HCT116 (cell line): ENCODE measurements around the gene IGFL4. TPM values are rescaled to one million over a fixed set of nuclear protein-coding genes. Genes with fewer than 3 reads are reported as not detected.
A peak's percentile ranks its signal among the peaks of the same experiment; 100 is the strongest.

Experiments used
- ATAC-seq: fragments of 200-7000 bp; cut with Tn5 transposase; 2 replicates; pipeline ENCODE4 v1.9.1; 2020; ENCODE audit warnings: mild to moderate bottlenecking, moderate library complexity
- BruUV-seq: library from RNA; stranded (reverse); fragments of 400-500 nt; replicated peaks from 2 replicates; lab custom pipeline; 2021; lab: Mats Ljungman, UMichigan
- CTCF ChIA-PET: fragments of 300-600 bp; sonication (Branson Sonifier 250); formaldehyde crosslinking; loops from one replicate; lab custom pipeline; 2021; ENCODE audit warnings: antibody characterized with exemption; lab: Charles Lee
- POLR2A ChIA-PET: fragments of 300-600, 350-600 bp; sonication (Branson Sonifier 250); formaldehyde crosslinking; loops from one replicate; lab custom pipeline; 2021; ENCODE audit warnings: antibody characterized with exemption; lab: Charles Lee
- RAD21 ChIA-PET, 2 experiments: fragments of 300-600 bp; sonication (Branson Sonifier 250); formaldehyde crosslinking; loops; one replicate each; lab custom pipeline; 2023; ENCODE audit warnings: low total read pairs in 2 of 2; ENCODE audit not compliant: uncharacterized antibody in 2 of 2, unreplicated experiment in 2 of 2, low non-redundant PET in 1 of 2; lab: Charles Lee
- DNase-seq: peaks from one replicate; pipeline ENCODE4 v3.0.0-alpha.2; 2010; ENCODE audit warnings: low read depth, low spot score
- H2AFZ ChIP-seq: fragments of 200-600 bp; shearing (Covaris generic), sonication (generic); 2 replicates; pipeline ENCODE4 v1.6.1; 2017; ENCODE audit warnings: low read depth, mixed run types, mixed read lengths, antibody characterized with exemption, low read length; ENCODE audit not compliant: poor library complexity, severe bottlenecking
- H3K27ac ChIP-seq: 2 replicates; pipeline ENCODE4 v1.5.1; 2012; ENCODE audit warnings: low read depth, low read length
- H3K27me3 ChIP-seq: fragments of 200-600 bp; sonication (generic); 2 replicates; pipeline ENCODE4 v1.6.1; 2016; ENCODE audit warnings: mixed run types, low read length, mixed read lengths; ENCODE audit not compliant: insufficient read depth
- H3K36me3 ChIP-seq, 2 experiments: fragments of 200-500 bp in 1 of 2; fragments of 200-600 bp in 1 of 2; sonication (Bioruptor generic) in 1 of 2; sonication (generic) in 1 of 2; 2 replicates each; pipeline versions ENCODE4 v1.5.1 to v1.6.1; 2014 to 2016; ENCODE audit warnings: low read length in 2 of 2, inconsistent platforms in 1 of 2, mixed read lengths in 1 of 2, mixed run types in 1 of 2; ENCODE audit not compliant: insufficient read depth in 2 of 2, control insufficient read depth in 1 of 2
- H3K4me1 ChIP-seq, 2 experiments: fragments of 200-600 bp in 1 of 2; sonication (generic) in 1 of 2; 2 replicates each; pipeline versions ENCODE4 v1.5.1 to v1.6.1; 2012 to 2017; ENCODE audit warnings: low read length in 2 of 2, inconsistent platforms in 1 of 2, mild to moderate bottlenecking in 1 of 2, mixed read lengths in 1 of 2, mixed run types in 1 of 2, moderate library complexity in 1 of 2; ENCODE audit not compliant: insufficient read depth in 2 of 2, control insufficient read depth in 1 of 2
- H3K4me2 ChIP-seq: fragments of 200-600 bp; sonication (generic); 2 replicates; pipeline ENCODE4 v1.6.1; 2017; ENCODE audit warnings: mixed run types, low read length, mixed read lengths
- H3K4me3 ChIP-seq, 2 experiments: fragments of 200-600 bp in 1 of 2; sonication (generic) in 1 of 2; replicated peaks in 1 of 2; 2 replicates each; pipeline ENCODE4 v1.5.1; 2011 to 2016; ENCODE audit warnings: low read length in 2 of 2, control low read depth in 1 of 2, low read depth in 1 of 2, mild to moderate bottlenecking in 1 of 2, mixed read lengths in 1 of 2, mixed run types in 1 of 2
- H3K79me2 ChIP-seq: fragments of 200-600 bp; sonication (generic); 2 replicates; pipeline ENCODE4 v1.6.1; 2017; ENCODE audit warnings: mild to moderate bottlenecking, mixed run types, low read length, moderate library complexity, mixed read lengths; ENCODE audit not compliant: insufficient read depth
- H3K9ac ChIP-seq: fragments of 200-600 bp; sonication (generic); 2 replicates; pipeline ENCODE4 v1.6.1; 2016; ENCODE audit warnings: low read length, mixed read lengths
- H3K9me2 ChIP-seq: fragments of 200-600 bp; sonication (generic), shearing (Covaris generic); 2 replicates; pipeline ENCODE4 v1.6.1; 2017; ENCODE audit warnings: mixed run types, mild to moderate bottlenecking, moderate library complexity; ENCODE audit not compliant: insufficient read depth
- H3K9me3 ChIP-seq, 2 experiments: fragments of 200-500 bp in 1 of 2; fragments of 200-600 bp in 1 of 2; sonication (Bioruptor generic) in 1 of 2; sonication (generic) in 1 of 2; 2 replicates each; pipeline ENCODE4 v1.6.1; 2014 to 2017; ENCODE audit warnings: low read length in 2 of 2, mixed read lengths in 2 of 2, inconsistent platforms in 1 of 2, low read depth in 1 of 2, mild to moderate bottlenecking in 1 of 2, mixed run types in 1 of 2, moderate library complexity in 1 of 2; ENCODE audit not compliant: control insufficient read depth in 1 of 2, insufficient read depth in 1 of 2
- H4K20me1 ChIP-seq: fragments of 200-600 bp; sonication (generic), shearing (Covaris generic); 2 replicates; pipeline ENCODE4 v1.6.1; 2017; ENCODE audit warnings: mixed run types, mild to moderate bottlenecking, moderate library complexity; ENCODE audit not compliant: insufficient read depth
- CBX3 ChIP-seq: IDR thresholded peaks from 2 replicates; pipeline ENCODE4 v1.6.1; 2012; ENCODE audit warnings: low read depth
- CEBPB ChIP-seq: IDR thresholded peaks from 2 replicates; pipeline ENCODE4 v1.6.1; 2012; ENCODE audit warnings: low read depth
- EGR1 ChIP-seq: IDR thresholded peaks from 2 replicates; pipeline ENCODE4 v1.6.1; 2012; ENCODE audit warnings: low read depth
- EZH2phosphoT487 ChIP-seq: fragments of 200-600 bp; IDR thresholded peaks from 2 replicates; pipeline ENCODE4 v1.6.1; 2018; ENCODE audit warnings: antibody characterized with exemption, borderline replicate concordance
- FOSL1 ChIP-seq: IDR thresholded peaks from 2 replicates; pipeline ENCODE4 v1.6.1; 2012; ENCODE audit warnings: low read depth
- POLR2A ChIP-seq: IDR thresholded peaks from 2 replicates; pipeline ENCODE4 v1.7.0; 2011; ENCODE audit warnings: borderline replicate concordance; ENCODE audit not compliant: insufficient read depth, insufficient read length; ENCODE audit errors: extremely low read depth
- POLR2AphosphoS5 ChIP-seq: IDR thresholded peaks from 2 replicates; pipeline ENCODE4 v1.6.1; 2011; ENCODE audit warnings: mild to moderate bottlenecking, low read depth, low read length, moderate library complexity
- SP1 ChIP-seq: IDR thresholded peaks from 2 replicates; pipeline ENCODE4 v1.6.1; 2012; ENCODE audit warnings: low read depth
- SRF ChIP-seq: IDR thresholded peaks from 2 replicates; pipeline ENCODE4 v1.6.1; 2012; ENCODE audit warnings: low read depth
- TCF7L2 ChIP-seq: IDR thresholded peaks from 2 replicates; pipeline ENCODE4 v1.7.0; 2011; ENCODE audit warnings: borderline replicate concordance, inconsistent platforms; ENCODE audit not compliant: insufficient read depth, insufficient read length; ENCODE audit errors: extremely low read depth
- YY1 ChIP-seq: IDR thresholded peaks from 2 replicates; pipeline ENCODE4 v1.6.1; 2011; ENCODE audit warnings: low read length, low read depth, moderate library complexity, mild to moderate bottlenecking; ENCODE audit not compliant: insufficient replicate concordance; ENCODE audit errors: extremely low read depth
- ZFX ChIP-seq: fragments of 450-650 bp; IDR thresholded peaks from 2 replicates; pipeline ENCODE4 v1.6.1; 2017
- intact Hi-C: fragments of 100-400 bp; cut with micrococcal nuclease; formaldehyde crosslinking; loops from 2 replicates; pipeline ENCODE4 v1.10.0; 2022
- total RNA-seq: library from RNA; stranded (reverse); gene quantifications from one replicate; pipeline ENCODE4 v1.2.1, GENCODE V29; 2021; ENCODE audit not compliant: unreplicated experiment
- TF ChIP-seq, protein P1 (sequence below): IDR thresholded peaks from 2 replicates; pipeline ENCODE4 v1.6.1; 2012
- TF ChIP-seq, protein P2 (sequence below), 3 experiments: fragments of 200-600 bp in 1 of 3; sonication (generic) in 1 of 3; IDR thresholded peaks in 2 of 3; conservative IDR thresholded peaks in 1 of 3; 2 replicates each; pipeline ENCODE4 v1.5.1; 2012 to 2017; ENCODE audit warnings: low read depth in 2 of 3, low read length in 2 of 3, antibody characterized with exemption in 1 of 3, borderline replicate concordance in 1 of 3, control low read depth in 1 of 3, mild to moderate bottlenecking in 1 of 3, mixed read lengths in 1 of 3, mixed run types in 1 of 3, moderate library complexity in 1 of 3; ENCODE audit not compliant: insufficient read depth in 1 of 3
- TF ChIP-seq, protein P3 (sequence below): IDR thresholded peaks from 2 replicates; pipeline ENCODE4 v1.6.1; 2012
- TF ChIP-seq, protein P4 (sequence below): IDR thresholded peaks from 2 replicates; pipeline ENCODE4 v1.6.1; 2012; ENCODE audit warnings: low read depth

IGFL4 gene
- total RNA-seq, 1 experiment from 2014 or later: not detected

DNA sequence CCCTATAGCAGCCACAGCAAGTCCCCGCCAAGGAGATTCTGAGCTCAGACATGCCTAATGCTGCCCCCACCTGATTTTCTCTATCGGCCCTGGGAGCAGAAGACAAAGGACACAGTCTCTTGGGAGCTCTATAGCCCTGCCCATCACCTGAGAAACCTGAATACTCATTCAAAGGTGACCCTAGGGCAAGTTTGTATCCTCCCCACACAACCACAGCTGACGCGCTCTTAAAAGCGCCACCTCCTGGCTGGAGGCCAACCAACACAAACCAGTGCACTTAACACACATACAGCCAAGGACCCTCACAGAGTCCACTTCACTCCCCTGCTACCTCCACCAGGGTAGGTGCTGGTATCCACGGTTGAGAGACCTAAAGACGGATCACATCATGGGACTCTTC lies 8.8 kb upstream of the IGFL4 start:
- Histone ChIP-seq H3K27ac (no peak overlapping the region), H3K79me2 (no peaks in the 10 kb centered on the region), H4K20me1 (no peaks in the 10 kb centered on the region), H3K4me1 (no peaks in the 10 kb centered on the region), H2AFZ (no peak overlapping the region), H3K4me3 (no peak overlapping the region), H3K9me3 (no peaks in the 10 kb centered on the region)
- RAD21 ChIA-PET: no interaction called here
- BruUV-seq: no TSS peak
- peak; percentile 63 for ATAC-seq
- TF ChIP-seq, protein P1, sequence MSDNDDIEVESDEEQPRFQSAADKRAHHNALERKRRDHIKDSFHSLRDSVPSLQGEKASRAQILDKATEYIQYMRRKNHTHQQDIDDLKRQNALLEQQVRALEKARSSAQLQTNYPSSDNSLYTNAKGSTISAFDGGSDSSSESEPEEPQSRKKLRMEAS: no peak
- TF ChIP-seq CEBPB: no peak
- TF ChIP-seq, protein P2, sequence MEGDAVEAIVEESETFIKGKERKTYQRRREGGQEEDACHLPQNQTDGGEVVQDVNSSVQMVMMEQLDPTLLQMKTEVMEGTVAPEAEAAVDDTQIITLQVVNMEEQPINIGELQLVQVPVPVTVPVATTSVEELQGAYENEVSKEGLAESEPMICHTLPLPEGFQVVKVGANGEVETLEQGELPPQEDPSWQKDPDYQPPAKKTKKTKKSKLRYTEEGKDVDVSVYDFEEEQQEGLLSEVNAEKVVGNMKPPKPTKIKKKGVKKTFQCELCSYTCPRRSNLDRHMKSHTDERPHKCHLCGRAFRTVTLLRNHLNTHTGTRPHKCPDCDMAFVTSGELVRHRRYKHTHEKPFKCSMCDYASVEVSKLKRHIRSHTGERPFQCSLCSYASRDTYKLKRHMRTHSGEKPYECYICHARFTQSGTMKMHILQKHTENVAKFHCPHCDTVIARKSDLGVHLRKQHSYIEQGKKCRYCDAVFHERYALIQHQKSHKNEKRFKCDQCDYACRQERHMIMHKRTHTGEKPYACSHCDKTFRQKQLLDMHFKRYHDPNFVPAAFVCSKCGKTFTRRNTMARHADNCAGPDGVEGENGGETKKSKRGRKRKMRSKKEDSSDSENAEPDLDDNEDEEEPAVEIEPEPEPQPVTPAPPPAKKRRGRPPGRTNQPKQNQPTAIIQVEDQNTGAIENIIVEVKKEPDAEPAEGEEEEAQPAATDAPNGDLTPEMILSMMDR (IDR thresholded peaks at IDR 0.05 in 2 of 3, conservative IDR thresholded peaks at IDR 0.05 in 1 of 3; ENCODE audit: borderline replicate concordance in 1 of 3, insufficient read depth in 1 of 3, low read depth in 2 of 3, low read length in 2 of 3): peak in 1 of 3 experiments; percentile 47; a peak in 2 of 6 replicates
- TF ChIP-seq, all 23 proteins: peak for 1
- no peak for DNase-seq
- POLR2A ChIA-PET: no interaction called here
- Histone ChIP-seq H3K27me3 (peaks cover 30% of the 10 kb centered on the region), H3K9ac (no peak overlapping the region), H3K4me2 (no peak overlapping the region), H3K9me2 (no peaks in the 10 kb centered on the region), H3K36me3 (no peaks in the 10 kb centered on the region)
- intact Hi-C loops: no loop called here
- CTCF ChIA-PET: interaction anchor here (0.9 to 1.4 kb wide), 2 partner anchors 21 to 136 kb away, joined by 3 to 4 read pairs; no protein-coding TSS in a partner anchor

DNA sequence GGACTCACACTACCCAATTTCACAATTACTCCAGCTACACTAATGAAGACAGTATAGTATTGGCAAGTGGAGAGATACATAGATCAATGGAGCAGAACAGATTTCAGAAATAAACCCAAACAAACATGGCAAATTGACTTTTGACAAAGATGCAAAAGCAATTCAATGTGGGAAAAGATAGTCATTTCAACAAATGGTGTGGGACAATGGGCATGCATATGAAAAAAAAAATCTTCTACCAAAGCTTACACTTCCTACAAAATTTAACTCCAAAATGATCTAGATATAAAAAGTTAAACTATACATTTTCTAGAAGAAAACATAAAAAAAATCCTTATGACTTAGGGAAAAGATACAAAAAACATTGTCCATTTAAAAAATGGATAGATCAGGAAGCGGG lies 2.7 kb upstream of the IGFL4 start:
- peaks cover 42% of the 10 kb centered on the region for H3K27me3 ChIP-seq
- no peaks in the 10 kb centered on the region for H3K9me2 ChIP-seq
- ChIA-PET POLR2A (no interaction called here), CTCF (interaction anchor here (2.1 kb wide), 1 partner anchor 35 kb away, joined by 5 read pairs; no protein-coding TSS in a partner anchor), RAD21 (no interaction called here)
- no TSS peak for BruUV-seq
- intact Hi-C loops: no loop called here
- H3K79me2 ChIP-seq: no peaks in the 10 kb centered on the region
- ATAC-seq (no peak), DNase-seq (no peak)
- H4K20me1 ChIP-seq: no peaks in the 10 kb centered on the region
- H3K4me3 ChIP-seq: no peak overlapping the region
- H3K9me3 ChIP-seq: peaks cover 0 to 4% of the 10 kb centered on the region in 2 experiments; a peak in 1 of 4 replicates
- no peaks in the 10 kb centered on the region for H3K36me3 ChIP-seq
- no peak overlapping the region for H3K4me2 ChIP-seq
- no peak overlapping the region for H2AFZ ChIP-seq
- H3K4me1 ChIP-seq: peaks cover 0 to 8% of the 10 kb centered on the region in 2 experiments; a peak in 2 of 4 replicates
- H3K27ac ChIP-seq: no peak overlapping the region
- H3K9ac ChIP-seq: no peak overlapping the region
- TF ChIP-seq TCF7L2 (no peak), EGR1 (no peak), POLR2A (no peak), ZFX (no peak), CEBPB (no peak), SRF (no peak), YY1 (no peak), SP1 (no peak), CBX3 (no peak), EZH2phosphoT487 (no peak), FOSL1 (no peak), POLR2AphosphoS5 (no peak)
- TF ChIP-seq, protein P3, sequence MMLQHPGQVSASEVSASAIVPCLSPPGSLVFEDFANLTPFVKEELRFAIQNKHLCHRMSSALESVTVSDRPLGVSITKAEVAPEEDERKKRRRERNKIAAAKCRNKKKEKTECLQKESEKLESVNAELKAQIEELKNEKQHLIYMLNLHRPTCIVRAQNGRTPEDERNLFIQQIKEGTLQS: no peak
- TF ChIP-seq, protein P4, sequence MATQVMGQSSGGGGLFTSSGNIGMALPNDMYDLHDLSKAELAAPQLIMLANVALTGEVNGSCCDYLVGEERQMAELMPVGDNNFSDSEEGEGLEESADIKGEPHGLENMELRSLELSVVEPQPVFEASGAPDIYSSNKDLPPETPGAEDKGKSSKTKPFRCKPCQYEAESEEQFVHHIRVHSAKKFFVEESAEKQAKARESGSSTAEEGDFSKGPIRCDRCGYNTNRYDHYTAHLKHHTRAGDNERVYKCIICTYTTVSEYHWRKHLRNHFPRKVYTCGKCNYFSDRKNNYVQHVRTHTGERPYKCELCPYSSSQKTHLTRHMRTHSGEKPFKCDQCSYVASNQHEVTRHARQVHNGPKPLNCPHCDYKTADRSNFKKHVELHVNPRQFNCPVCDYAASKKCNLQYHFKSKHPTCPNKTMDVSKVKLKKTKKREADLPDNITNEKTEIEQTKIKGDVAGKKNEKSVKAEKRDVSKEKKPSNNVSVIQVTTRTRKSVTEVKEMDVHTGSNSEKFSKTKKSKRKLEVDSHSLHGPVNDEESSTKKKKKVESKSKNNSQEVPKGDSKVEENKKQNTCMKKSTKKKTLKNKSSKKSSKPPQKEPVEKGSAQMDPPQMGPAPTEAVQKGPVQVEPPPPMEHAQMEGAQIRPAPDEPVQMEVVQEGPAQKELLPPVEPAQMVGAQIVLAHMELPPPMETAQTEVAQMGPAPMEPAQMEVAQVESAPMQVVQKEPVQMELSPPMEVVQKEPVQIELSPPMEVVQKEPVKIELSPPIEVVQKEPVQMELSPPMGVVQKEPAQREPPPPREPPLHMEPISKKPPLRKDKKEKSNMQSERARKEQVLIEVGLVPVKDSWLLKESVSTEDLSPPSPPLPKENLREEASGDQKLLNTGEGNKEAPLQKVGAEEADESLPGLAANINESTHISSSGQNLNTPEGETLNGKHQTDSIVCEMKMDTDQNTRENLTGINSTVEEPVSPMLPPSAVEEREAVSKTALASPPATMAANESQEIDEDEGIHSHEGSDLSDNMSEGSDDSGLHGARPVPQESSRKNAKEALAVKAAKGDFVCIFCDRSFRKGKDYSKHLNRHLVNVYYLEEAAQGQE: no peak
